A549 (cell line): Measurements from ENCODE around the gene C3orf49.

ENCODE experiments used
- CEBPB ChIP-seq, 2 experiments: fragments of >200 bp in 1 of 2; sonication (Bioruptor Twin) in 1 of 2; formaldehyde crosslinking in 1 of 2; IDR thresholded peaks; 2 replicates each; pipeline ENCODE4 v1.6.1; 2012 to 2016
- CHD2 ChIP-seq: fragments of 150-350 bp; IDR thresholded peaks from 2 replicates; pipeline ENCODE4 v1.6.1; 2014; ENCODE audit warnings: low read length; ENCODE audit not compliant: partially characterized antibody
- CTCF ChIP-seq: fragments of >200 bp; sonication (Bioruptor Twin); formaldehyde crosslinking; IDR thresholded peaks from 3 replicates; pipeline ENCODE4 v1.5.1; 2016
- EP300 ChIP-seq, 2 experiments: fragments of >200 bp; sonication (Bioruptor Twin); formaldehyde crosslinking; IDR thresholded peaks; 2 replicates in 1 of 2; 3 replicates in 1 of 2; pipeline ENCODE4 v1.6.1; 2016 to 2017
- KDM1A ChIP-seq: fragments of 200-600 bp; sonication (generic); IDR thresholded peaks from 2 replicates; pipeline ENCODE4 v1.6.1; 2016; ENCODE audit warnings: low read depth, mild to moderate bottlenecking
- MAZ ChIP-seq: fragments of 150-350 bp; IDR thresholded peaks from 2 replicates; pipeline ENCODE4 v1.6.1; 2014; ENCODE audit warnings: antibody characterized with exemption, low read depth, low read length, borderline replicate concordance
- NR3C1 ChIP-seq: fragments of >200 bp; sonication (Bioruptor Twin); formaldehyde crosslinking; IDR thresholded peaks from 3 replicates; pipeline ENCODE4 v1.6.1; 2017
- POLR2A ChIP-seq: IDR thresholded peaks from 2 replicates; pipeline ENCODE4 v1.6.1; 2012; ENCODE audit warnings: mild to moderate bottlenecking, low read length
- RAD21 ChIP-seq, 2 experiments: fragments of >200 bp in 1 of 2; sonication (Bioruptor Twin) in 1 of 2; formaldehyde crosslinking in 1 of 2; IDR thresholded peaks in 1 of 2; conservative IDR thresholded peaks in 1 of 2; 2 replicates in 1 of 2; 3 replicates in 1 of 2; pipeline ENCODE4 v1.6.1; 2012 to 2018; ENCODE audit warnings: inconsistent platforms in 1 of 2
- ZSCAN20 ChIP-seq: fragments of 250-450 bp; sonication (Bioruptor Pico); IDR thresholded peaks from 2 replicates; pipeline ENCODE4 v1.8.0; 2022; ENCODE audit warnings: mild to moderate bottlenecking, moderate library complexity
- TF ChIP-seq, protein P1 (sequence below): fragments of 250-450 bp; sonication (Bioruptor Pico); IDR thresholded peaks from 2 replicates; pipeline ENCODE4 v1.5.0; 2021; ENCODE audit warnings: mild to moderate bottlenecking, moderate library complexity, borderline replicate concordance

- TF ChIP-seq NR3C1 (no peak), POLR2A (no peak), EP300 (IDR thresholded peaks at IDR 0.05) (no peak), RAD21 (conservative IDR thresholded peaks at IDR 0.05 in 1 of 2, IDR thresholded peaks at IDR 0.05 in 1 of 2) (no peak), CTCF (no peak), KDM1A (no peak), CHD2 (no peak), MAZ (no peak), ZSCAN20 (CRISPR knock-in tag) (no peak), CEBPB (IDR thresholded peaks at IDR 0.05) (no peak)
- TF ChIP-seq, protein P1, sequence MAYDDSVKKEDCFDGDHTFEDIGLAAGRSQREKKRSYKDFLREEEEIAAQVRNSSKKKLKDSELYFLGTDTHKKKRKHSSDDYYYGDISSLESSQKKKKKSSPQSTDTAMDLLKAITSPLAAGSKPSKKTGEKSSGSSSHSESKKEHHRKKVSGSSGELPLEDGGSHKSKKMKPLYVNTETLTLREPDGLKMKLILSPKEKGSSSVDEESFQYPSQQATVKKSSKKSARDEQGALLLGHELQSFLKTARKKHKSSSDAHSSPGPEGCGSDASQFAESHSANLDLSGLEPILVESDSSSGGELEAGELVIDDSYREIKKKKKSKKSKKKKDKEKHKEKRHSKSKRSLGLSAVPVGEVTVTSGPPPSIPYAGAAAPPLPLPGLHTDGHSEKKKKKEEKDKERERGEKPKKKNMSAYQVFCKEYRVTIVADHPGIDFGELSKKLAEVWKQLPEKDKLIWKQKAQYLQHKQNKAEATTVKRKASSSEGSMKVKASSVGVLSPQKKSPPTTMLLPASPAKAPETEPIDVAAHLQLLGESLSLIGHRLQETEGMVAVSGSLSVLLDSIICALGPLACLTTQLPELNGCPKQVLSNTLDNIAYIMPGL (CRISPR knock-in tag) = no peak
These were observed 23.7 kb upstream of the C3orf49 start for GRCh38 chr3:63795438-63795837.
